Measurements from ENCODE around the gene HOMEZ.
"Not testable (repeated sequence)": the region's sequence is repeated elsewhere in the genome, so short reads cannot be mapped to it uniquely, and the experiment has no call there.

HOMEZ gene

GRCh38 chr14:23286020-23286901 lies at the start of gene HOMEZ:
Gene HOMEZ (minus strand): TSS chr14:23286132. CDS start chr14:23285952, 180 bp downstream.
- peak; percentile 97 for DNase-seq

- no peak for DNase-seq
These were observed 49.7 kb upstream of the HOMEZ start for GRCh38 chr14:23335623-23336022.

GRCh38 chr14:23327947-23328744 lies 42.2 kb upstream of the HOMEZ start:
- peak; percentile 80 for DNase-seq

- no peak for DNase-seq
These were observed 40.8 kb upstream of the HOMEZ start for GRCh38 chr14:23326491-23327332.

- not testable (repeated sequence) for DNase-seq
These were observed 39.8 kb upstream of the HOMEZ start for GRCh38 chr14:23325746-23326145.

GRCh38 chr14:23324993-23325392 lies 39.1 kb upstream of the HOMEZ start:
- no peak for DNase-seq

GRCh38 chr14:23324455-23324846 lies 38.5 kb upstream of the HOMEZ start:
- no peak for DNase-seq

GRCh38 chr14:23323838-23324454 lies 38.0 kb upstream of the HOMEZ start:
- no peak for DNase-seq

GRCh38 chr14:23322568-23323517 lies 36.9 kb upstream of the HOMEZ start:
- DNase-seq = no peak

GRCh38 chr14:23321572-23322547 lies 35.9 kb upstream of the HOMEZ start:
- DNase-seq = peak; percentile 42

- peak; percentile 99 for DNase-seq
These were observed 34.9 kb upstream of the HOMEZ start, which contains the start of gene PABPN1 for GRCh38 chr14:23320584-23321571. Gene PABPN1 (plus strand): TSS chr14:23321457. CDS start chr14:23321470, 13 bp downstream.

- no peak for DNase-seq
These were observed 34.0 kb upstream of the HOMEZ start for GRCh38 chr14:23319746-23320583.

- no peak for DNase-seq
These were observed 30.4 kb upstream of the HOMEZ start for GRCh38 chr14:23316300-23316699.

GRCh38 chr14:23310546-23310945 lies 24.6 kb upstream of the HOMEZ start:
- no peak for DNase-seq

- DNase-seq = no peak
These were observed 23.0 kb upstream of the HOMEZ start for GRCh38 chr14:23308721-23309445.

GRCh38 chr14:23307687-23308644 lies 22.0 kb upstream of the HOMEZ start:
- DNase-seq = no peak
